OCI-LY1 (cell line): Measurements from ENCODE around the gene MYG1.

ENCODE experiments used
- CTCF ChIP-seq: fragments of 200-600 bp; sonication (generic), shearing (Covaris generic); IDR thresholded peaks from 2 replicates; pipeline ENCODE4 v1.5.1; 2017; ENCODE audit warnings: mild to moderate bottlenecking, antibody characterized with exemption, low read length, moderate library complexity, mixed read lengths
- EZH2 ChIP-seq: fragments of 200-600 bp; sonication (generic), shearing (Covaris generic); IDR thresholded peaks from 2 replicates; pipeline ENCODE4 v1.8.0; 2017; ENCODE audit warnings: borderline replicate concordance, mixed run types, mild to moderate bottlenecking, antibody characterized with exemption, low read length, moderate library complexity, mixed read lengths

GRCh38 chr12:53267306-53267998 is 32.0 kb upstream of the MYG1 start:
- TF ChIP-seq CTCF, result no peak
- TF ChIP-seq EZH2, result no peak
